ENCODE results near the gene ADAM11. TPM values are rescaled to one million over a fixed set of nuclear protein-coding genes. Genes with fewer than 3 reads are reported as not detected.

Gene ADAM11
- total RNA-seq, 4 donors from 2014 or later = 0.42 to 3.9 (median 1.6) TPM

- TF ChIP-seq CTCF (IDR thresholded peaks at IDR 0.05) (no peak), EP300 (IDR thresholded peaks at IDR 0.05) (no peak), POLR2A (IDR thresholded peaks at IDR 0.05) (no peak)
- 66 to 68% methylated on average over 5 to 6 of the region's 6 CpGs for WGBS, 2 donors
- Histone ChIP-seq H3K36me3 (no peaks in the 10 kb centered on the region), H3K27me3 (peaks cover 0 to 11% of the 10 kb centered on the region in 2 donors), H3K4me1 (no peaks in the 10 kb centered on the region), H3K9me3 (no peaks in the 10 kb centered on the region), H3K4me3 (no peak overlapping the region), H3K27ac (no peak overlapping the region)
- DNase-seq (ENCODE audit: low spot score in 2 of 2) = no peak
These were observed 10.4 kb downstream of the ADAM11 start for GRCh38 chr17:44769230-44769629.

GRCh38 chr17:44769647-44770084 lies 10.9 kb downstream of the ADAM11 start:
- H3K27me3 ChIP-seq = peaks cover 0 to 16% of the 10 kb centered on the region in 2 donors
- 79 to 80% methylated on average over 9 to 13 of the region's 15 CpGs for WGBS, 2 donors
- TF ChIP-seq POLR2A (IDR thresholded peaks at IDR 0.05) = no peak
- no peak for TF ChIP-seq CTCF (IDR thresholded peaks at IDR 0.05)
- no peak for TF ChIP-seq EP300 (IDR thresholded peaks at IDR 0.05)

GRCh38 chr17:44770166-44770925 lies 11.6 kb downstream of the ADAM11 start:
- Histone ChIP-seq H3K9me3 (no peaks in the 10 kb centered on the region), H3K27ac (no peak overlapping the region), H3K36me3 (no peaks in the 10 kb centered on the region), H3K4me1 (peaks cover 0 to 8% (median 5%) of the 10 kb centered on the region in 4 donors), H3K27me3 (peaks cover 0 to 16% of the 10 kb centered on the region in 2 donors), H3K4me3 (no peak overlapping the region)
- no peak for DNase-seq (ENCODE audit: low spot score in 2 of 2)
- TF ChIP-seq POLR2A (IDR thresholded peaks at IDR 0.05) = no peak
- TF ChIP-seq CTCF (IDR thresholded peaks at IDR 0.05) = no peak
- no peak for TF ChIP-seq EP300 (IDR thresholded peaks at IDR 0.05)
- WGBS, 2 donors = 70 to 77% methylated on average over 10 to 11 of the region's 11 CpGs

More at GRCh38 chr17:44769647-44770084, 10.9 kb downstream of the ADAM11 start:
- no peaks in the 10 kb centered on the region for H3K36me3 ChIP-seq
- peaks cover 0 to 1% (median 0%) of the 10 kb centered on the region in 4 donors for H3K4me1 ChIP-seq
- H3K27ac ChIP-seq = no peak overlapping the region
- no peak for DNase-seq (ENCODE audit: low spot score in 2 of 2)
- no peaks in the 10 kb centered on the region for H3K9me3 ChIP-seq
- H3K4me3 ChIP-seq = no peak overlapping the region

- peaks cover 0 to 19% (median 7%) of the 10 kb centered on the region in 4 donors for H3K4me1 ChIP-seq
- TF ChIP-seq CTCF (IDR thresholded peaks at IDR 0.05) = no peak
- TF ChIP-seq POLR2A (IDR thresholded peaks at IDR 0.05) = no peak
- TF ChIP-seq EP300 (IDR thresholded peaks at IDR 0.05) = no peak
- DNase-seq (ENCODE audit: low spot score in 2 of 2) = no peak
- H3K9me3 ChIP-seq = no peaks in the 10 kb centered on the region
- H3K27ac ChIP-seq = no peak overlapping the region
- H3K27me3 ChIP-seq = peaks cover 0 to 16% of the 10 kb centered on the region in 2 donors
- H3K4me3 ChIP-seq = no peak overlapping the region
- H3K36me3 ChIP-seq = no peaks in the 10 kb centered on the region
- 58 to 66% methylated on average over 13 to 17 of the region's 21 CpGs for WGBS, 2 donors
These were observed 13.7 kb downstream of the ADAM11 start for GRCh38 chr17:44772308-44773045.

GRCh38 chr17:44773140-44773539 lies 14.4 kb downstream of the ADAM11 start:
- DNase-seq (ENCODE audit: low spot score in 2 of 2) = no peak
- Histone ChIP-seq H3K9me3 (no peaks in the 10 kb centered on the region), H3K27ac (no peak overlapping the region), H3K27me3 (peaks cover 0 to 16% of the 10 kb centered on the region in 2 donors), H3K4me1 (peaks cover 0 to 19% (median 7%) of the 10 kb centered on the region in 4 donors), H3K4me3 (no peak overlapping the region), H3K36me3 (no peaks in the 10 kb centered on the region)
- 49 to 73% methylated on average over 5 to 6 of the region's 6 CpGs for WGBS, 2 donors
- TF ChIP-seq CTCF (IDR thresholded peaks at IDR 0.05) = no peak
- no peak for TF ChIP-seq POLR2A (IDR thresholded peaks at IDR 0.05)
- no peak for TF ChIP-seq EP300 (IDR thresholded peaks at IDR 0.05)

Data from tibial nerve (tissue), 4 donors.